Eye (tissue), 1 donor: ENCODE results near the gene GABBR2.
"Not testable (repeated sequence)": the region's sequence is repeated elsewhere in the genome, so short reads cannot be mapped to it uniquely, and the experiment has no call there.

Source experiments
- DNase-seq: peaks from one replicate; pipeline ENCODE4 v3.0.0-alpha.2; 2015

The GABBR2 gene

GRCh38 chr9:98533866-98534265, 174.9 kb downstream of the GABBR2 start:
- no peak for DNase-seq

- no peak for DNase-seq
Observed at GRCh38 chr9:98533132-98533531, 175.6 kb downstream of the GABBR2 start.

GRCh38 chr9:98532574-98532973, 176.2 kb downstream of the GABBR2 start:
- no peak for DNase-seq

- DNase-seq, result no peak
Observed at GRCh38 chr9:98532147-98532546, 176.6 kb downstream of the GABBR2 start.

- DNase-seq, result no peak
Observed at GRCh38 chr9:98530806-98531386, 177.8 kb downstream of the GABBR2 start.

GRCh38 chr9:98530275-98530674, 178.5 kb downstream of the GABBR2 start:
- no peak for DNase-seq

- DNase-seq, result no peak
Observed at GRCh38 chr9:98529841-98530240, 178.9 kb downstream of the GABBR2 start.

GRCh38 chr9:98523231-98523901, 185.4 kb downstream of the GABBR2 start:
- DNase-seq, result no peak

- DNase-seq, result no peak
Observed at GRCh38 chr9:98522487-98522886, 186.2 kb downstream of the GABBR2 start.

GRCh38 chr9:98521141-98521540, 187.6 kb downstream of the GABBR2 start:
- DNase-seq, result no peak

GRCh38 chr9:98520221-98520960, 188.3 kb downstream of the GABBR2 start:
- no peak for DNase-seq

- no peak for DNase-seq
Observed at GRCh38 chr9:98519641-98520040, 189.1 kb downstream of the GABBR2 start.

- no peak for DNase-seq
Observed at GRCh38 chr9:98518556-98518955, 190.2 kb downstream of the GABBR2 start.

- no peak for DNase-seq
Observed at GRCh38 chr9:98517761-98518160, 191.0 kb downstream of the GABBR2 start.

- no peak for DNase-seq
Observed at GRCh38 chr9:98516897-98517503, 191.7 kb downstream of the GABBR2 start.

- DNase-seq, result no peak
Observed at GRCh38 chr9:98516205-98516896, 192.4 kb downstream of the GABBR2 start.

GRCh38 chr9:98515506-98516204, 193.1 kb downstream of the GABBR2 start:
- no peak for DNase-seq

- no peak for DNase-seq
Observed at GRCh38 chr9:98514841-98515240, 193.9 kb downstream of the GABBR2 start.

GRCh38 chr9:98508217-98508919, 200.4 kb downstream of the GABBR2 start:
- DNase-seq, result not testable (repeated sequence)

GRCh38 chr9:98506422-98507054, 202.2 kb downstream of the GABBR2 start:
- DNase-seq, result no peak
